ENCODE measurements around the gene LSM14B.
A peak's percentile ranks its signal among the peaks of the same experiment; 100 is the strongest.
"Not testable (repeated sequence)": the region's sequence is repeated elsewhere in the genome, so short reads cannot be mapped to it uniquely, and the experiment has no call there.

LSM14B gene

GRCh38 chr20:62114894-62115293 lies 7.4 kb upstream of the LSM14B start:
- no peak for DNase-seq

GRCh38 chr20:62115800-62116407 lies 6.4 kb upstream of the LSM14B start:
- not testable (repeated sequence) for DNase-seq

GRCh38 chr20:62116558-62117361 lies 5.5 kb upstream of the LSM14B start:
- no peak for DNase-seq

- DNase-seq, result peak; percentile 86
These were observed 5.0 kb upstream of the LSM14B start for GRCh38 chr20:62117362-62117646.

GRCh38 chr20:62117658-62118057 lies 4.6 kb upstream of the LSM14B start:
- DNase-seq, result no peak

GRCh38 chr20:62118113-62119043 lies 3.9 kb upstream of the LSM14B start:
- DNase-seq, result no peak

- no peak for DNase-seq
These were observed 3.2 kb upstream of the LSM14B start for GRCh38 chr20:62119115-62119514.

GRCh38 chr20:62119591-62120364 lies 2.5 kb upstream of the LSM14B start:
- no peak for DNase-seq

GRCh38 chr20:62120365-62120762 lies 1.9 kb upstream of the LSM14B start:
- DNase-seq, result no peak

- no peak for DNase-seq
These were observed 1.1 kb upstream of the LSM14B start for GRCh38 chr20:62120990-62121775.

GRCh38 chr20:62122654-62123449 lies 577 bp downstream of the LSM14B start:
- peak; percentile 75 for DNase-seq

GRCh38 chr20:62123450-62124118 lies 1.3 kb downstream of the LSM14B start:
- peak; percentile 25 for DNase-seq

GRCh38 chr20:62126141-62126540 lies 3.9 kb downstream of the LSM14B start:
- no peak for DNase-seq

- no peak for DNase-seq
These were observed 5.5 kb downstream of the LSM14B start for GRCh38 chr20:62127799-62128198.

GRCh38 chr20:62128502-62128901 lies 6.2 kb downstream of the LSM14B start:
- no peak for DNase-seq

- DNase-seq, result no peak
These were observed 7.7 kb downstream of the LSM14B start for GRCh38 chr20:62129731-62130531.

- DNase-seq, result no peak
These were observed 9.5 kb downstream of the LSM14B start for GRCh38 chr20:62131560-62132320.

- DNase-seq, result no peak
These were observed 10.1 kb downstream of the LSM14B start for GRCh38 chr20:62132421-62132820.

Data from eye (tissue), 1 donor.